ENCODE results near the gene ACOXL. TPM values are rescaled to one million over a fixed set of nuclear protein-coding genes. Genes with fewer than 3 reads are reported as not detected.
"Not testable (repeated sequence)": the region's sequence is repeated elsewhere in the genome, so short reads cannot be mapped to it uniquely, and the experiment has no call there.

ACOXL gene
- not detected in 2 replicates for total RNA-seq
- long read RNA-seq, partial matches to known transcripts, result 0 of 1 reads
- long read RNA-seq, other reads (novel, unspliced or antisense), result 1 of 1 reads

GRCh38 chr2:110732422-110733413 is at the start of gene ACOXL:
TSS of gene ACOXL (plus strand) at chr2:110732573. CDS start at chr2:110768390, 35,817 bp downstream.
- peak within 1 kb of the TSS; percentile 58 for H3K4me3 Mint-ChIP-seq
- TF ChIP-seq CTCF (conservative IDR thresholded peaks at IDR 0.05), result no peak
- H3K27me3 Mint-ChIP-seq (ENCODE audit: low read depth), result peaks cover 96% of the 10 kb centered on the region
- peaks cover 10% of the 10 kb centered on the region for H3K36me3 Mint-ChIP-seq (ENCODE audit: low read depth)
- no peak within 1 kb of the TSS for H3K27ac Mint-ChIP-seq (ENCODE audit: unreplicated experiment)
- peaks cover 3% of the 10 kb centered on the region for H3K9me3 Mint-ChIP-seq
- DNase-seq (ENCODE audit: low read depth, low spot score), result no peak
- peaks cover 15% of the 10 kb centered on the region for H3K4me1 Mint-ChIP-seq

- H3K4me3 Mint-ChIP-seq, result no peak overlapping the region
- no peaks in the 10 kb centered on the region for H3K27me3 Mint-ChIP-seq (ENCODE audit: low read depth)
- no peak for DNase-seq (ENCODE audit: low read depth, low spot score)
- peaks cover 3% of the 10 kb centered on the region for H3K36me3 Mint-ChIP-seq (ENCODE audit: low read depth)
- TF ChIP-seq CTCF (conservative IDR thresholded peaks at IDR 0.05), result no peak
- peaks cover 4% of the 10 kb centered on the region for H3K9me3 Mint-ChIP-seq
- H3K27ac Mint-ChIP-seq (ENCODE audit: unreplicated experiment), result no peak overlapping the region
- peaks cover 28% of the 10 kb centered on the region for H3K4me1 Mint-ChIP-seq
These were observed 49.5 kb upstream of the ACOXL start for GRCh38 chr2:110682872-110683271.

GRCh38 chr2:110687775-110688484 is 44.4 kb upstream of the ACOXL start:
- peaks cover 27% of the 10 kb centered on the region for H3K4me1 Mint-ChIP-seq
- not testable (repeated sequence) for H3K27ac Mint-ChIP-seq (ENCODE audit: unreplicated experiment); DNase-seq (ENCODE audit: low read depth, low spot score); H3K4me3 Mint-ChIP-seq; H3K27me3 Mint-ChIP-seq (ENCODE audit: low read depth); H3K36me3 Mint-ChIP-seq (ENCODE audit: low read depth); H3K9me3 Mint-ChIP-seq

- Mint-ChIP-seq H3K4me3 (no peak overlapping the region), H3K9me3 (peaks cover 9% of the 10 kb centered on the region), H3K27me3 (ENCODE audit: low read depth) (peaks cover 3% of the 10 kb centered on the region), H3K36me3 (ENCODE audit: low read depth) (peaks cover 9% of the 10 kb centered on the region), H3K27ac (ENCODE audit: unreplicated experiment) (peak overlapping the region; percentile 54), H3K4me1 (peaks cover 22% of the 10 kb centered on the region)
- no peak for DNase-seq (ENCODE audit: low read depth, low spot score)
- TF ChIP-seq CTCF (conservative IDR thresholded peaks at IDR 0.05), result no peak
These were observed 43.7 kb upstream of the ACOXL start for GRCh38 chr2:110688594-110689091.

- no peak overlapping the region for H3K27ac Mint-ChIP-seq (ENCODE audit: unreplicated experiment)
- H3K9me3 Mint-ChIP-seq, result peaks cover 9% of the 10 kb centered on the region
- no peak for TF ChIP-seq CTCF (conservative IDR thresholded peaks at IDR 0.05)
- H3K4me3 Mint-ChIP-seq, result no peak overlapping the region
- no peak for DNase-seq (ENCODE audit: low read depth, low spot score)
- H3K4me1 Mint-ChIP-seq, result peaks cover 17% of the 10 kb centered on the region
- H3K27me3 Mint-ChIP-seq (ENCODE audit: low read depth), result peaks cover 5% of the 10 kb centered on the region
- H3K36me3 Mint-ChIP-seq (ENCODE audit: low read depth), result peaks cover 9% of the 10 kb centered on the region
These were observed 42.0 kb upstream of the ACOXL start for GRCh38 chr2:110690083-110690965.

Data from neural crest cell (in vitro differentiated cells).